GM12875 (cell line): ENCODE data around the gene CWC25.
A peak's percentile ranks its signal among the peaks of the same experiment; 100 is the strongest.

Experiments
- H3K4me3 ChIP-seq: one replicate; pipeline ENCODE4 v1.5.1; 2011; ENCODE audit warnings: low read depth, low read length, control low read depth
- CTCF ChIP-seq: IDR thresholded peaks from 2 replicates; pipeline ENCODE4 v1.5.1; 2011; ENCODE audit warnings: low read depth, mild to moderate bottlenecking, control low read depth, inconsistent platforms, low read length, moderate library complexity, borderline replicate concordance; ENCODE audit not compliant: insufficient read depth

CWC25 gene

GRCh38 chr17:38777641-38778250 lies 47.4 kb downstream of the CWC25 start:
- no peak for TF ChIP-seq CTCF
- H3K4me3 ChIP-seq: no peak overlapping the region

GRCh38 chr17:38773258-38773657 lies 51.9 kb downstream of the CWC25 start:
- TF ChIP-seq CTCF: no peak
- H3K4me3 ChIP-seq: no peak overlapping the region

GRCh38 chr17:38768417-38768816 lies 56.7 kb downstream of the CWC25 start:
- H3K4me3 ChIP-seq: no peak overlapping the region
- no peak for TF ChIP-seq CTCF

- no peak overlapping the region for H3K4me3 ChIP-seq
- no peak for TF ChIP-seq CTCF
Measured at GRCh38 chr17:38766341-38766740, 58.8 kb downstream of the CWC25 start.

- no peak for TF ChIP-seq CTCF
- H3K4me3 ChIP-seq: no peak overlapping the region
Measured at GRCh38 chr17:38762231-38762630, 62.9 kb downstream of the CWC25 start.

GRCh38 chr17:38761612-38762011 lies 63.5 kb downstream of the CWC25 start:
- no peak overlapping the region for H3K4me3 ChIP-seq
- peak; percentile 36 for TF ChIP-seq CTCF

- no peak for TF ChIP-seq CTCF
Measured at GRCh38 chr17:38753071-38753506, 72.0 kb downstream of the CWC25 start.

More at GRCh38 chr17:38753071-38753506, 72.0 kb downstream of the CWC25 start:
- peak overlapping the region; percentile 87 for H3K4me3 ChIP-seq
